HepG2 (cell line): ENCODE results near the gene B3GALNT2. TPM values are rescaled to one million over a fixed set of nuclear protein-coding genes. Genes with fewer than 3 reads are reported as not detected.

Experiments used
- GABPB1 ChIP-seq: IDR thresholded peaks from 2 replicates; pipeline ENCODE4 v1.6.1; 2016; ENCODE audit warnings: mild to moderate bottlenecking, missing genetic modification reagents, moderate library complexity, missing compliant biosample characterization
- GLI4 ChIP-seq: sonication (generic); formaldehyde crosslinking; IDR thresholded peaks from 2 replicates; pipeline ENCODE4 v1.5.1; 2020; ENCODE audit warnings: missing genetic modification reagents, mild to moderate bottlenecking, moderate library complexity, borderline replicate concordance
- MYC ChIP-seq: sonication (generic); formaldehyde crosslinking; IDR thresholded peaks from 2 replicates; pipeline ENCODE4 v1.9.0; 2021; ENCODE audit warnings: missing genetic modification reagents, borderline replicate concordance
- NFE2L1 ChIP-seq: sonication (generic); formaldehyde crosslinking; IDR thresholded peaks from 2 replicates; pipeline ENCODE4 v1.4.0; 2020; ENCODE audit warnings: missing genetic modification reagents, mild to moderate bottlenecking, borderline replicate concordance
- NR2F2 ChIP-seq: IDR thresholded peaks from 2 replicates; pipeline ENCODE4 v1.6.1; 2012; ENCODE audit warnings: low read depth, inconsistent platforms, borderline replicate concordance
- RNF2 ChIP-seq: fragments of 450-650 bp; conservative IDR thresholded peaks from 2 replicates; pipeline ENCODE4 v1.6.1; 2016; ENCODE audit warnings: low read depth
- SMAD1 ChIP-seq: sonication (generic); formaldehyde crosslinking; IDR thresholded peaks from 2 replicates; pipeline ENCODE4 v1.4.0; 2020; ENCODE audit warnings: missing genetic modification reagents, low read depth, mild to moderate bottlenecking, borderline replicate concordance
- TBL1XR1 ChIP-seq: fragments of 150-350 bp; IDR thresholded peaks from 2 replicates; pipeline ENCODE4 v1.6.1; 2014; ENCODE audit warnings: borderline replicate concordance, low read length; ENCODE audit not compliant: partially characterized antibody
- TBX3 ChIP-seq: fragments of 450-650 bp; IDR thresholded peaks from 2 replicates; pipeline ENCODE4 v1.6.1; 2017; ENCODE audit warnings: antibody characterized with exemption, mild to moderate bottlenecking, inconsistent platforms, borderline replicate concordance
- ZBTB21 ChIP-seq: sonication (generic); formaldehyde crosslinking; IDR thresholded peaks from 2 replicates; pipeline ENCODE4 v1.4.0; 2020; ENCODE audit warnings: missing genetic modification reagents
- ZNF138 ChIP-seq: sonication (generic); formaldehyde crosslinking; IDR thresholded peaks from 2 replicates; pipeline ENCODE4 v1.5.0; 2020; ENCODE audit warnings: mild to moderate bottlenecking, low read depth, missing genetic modification reagents
- ZNF337 ChIP-seq: sonication (generic); formaldehyde crosslinking; IDR thresholded peaks from 2 replicates; pipeline ENCODE4 v1.5.1; 2020; ENCODE audit warnings: missing genetic modification reagents, low read depth, mild to moderate bottlenecking, borderline replicate concordance
- ZNF547 ChIP-seq: sonication (generic); formaldehyde crosslinking; IDR thresholded peaks from 2 replicates; pipeline ENCODE4 v1.5.1; 2020; ENCODE audit warnings: mild to moderate bottlenecking, missing genetic modification reagents
- ZNF670 ChIP-seq: sonication (generic); formaldehyde crosslinking; IDR thresholded peaks from 2 replicates; pipeline ENCODE4 v1.8.0; 2022; ENCODE audit warnings: mild to moderate bottlenecking, missing genetic modification reagents, borderline replicate concordance
- ZNF777 ChIP-seq: sonication (generic); formaldehyde crosslinking; IDR thresholded peaks from 2 replicates; pipeline ENCODE4 v1.4.0; 2020; ENCODE audit warnings: missing genetic modification reagents
- polyA plus RNA-seq, 8 experiments: library from polyadenylated mRNA; depleted of rRNA in 3 of 8; stranded (reverse) in 7 of 8; unstranded in 1 of 8; fragments of >200 nt; fragmentation: Illumina TruSeq in 4 of 8; extraction: Trizol in 4 of 8; gene quantifications; 2 replicates each; pipeline versions ENCODE4 v1.2.1 to v1.2.3, GENCODE V29; 2011 to 2016; ENCODE audit warnings: low read depth in 4 of 8, missing spikeins in 1 of 8, mixed read lengths in 1 of 8; ENCODE audit not compliant: insufficient read depth in 1 of 8
- total RNA-seq, 5 experiments: library from RNA; depleted of rRNA; stranded (reverse); fragments of >200 nt; fragmentation: Illumina TruSeq; extraction: Trizol; gene quantifications; 2 replicates each; pipeline ENCODE4 v1.2.3, GENCODE V29; 2016; ENCODE audit warnings: low read depth in 1 of 5
- TF ChIP-seq, protein P1 (sequence below), 2 experiments: sonication (generic) in 1 of 2; formaldehyde crosslinking in 1 of 2; IDR thresholded peaks; 2 replicates each; pipeline versions ENCODE4 v1.4.0 to v1.6.1; 2018 to 2020; ENCODE audit warnings: missing genetic modification reagents in 2 of 2, borderline replicate concordance in 1 of 2, low read depth in 1 of 2, mild to moderate bottlenecking in 1 of 2, missing biosample characterization in 1 of 2
- TF ChIP-seq, protein P2 (sequence below): sonication (generic); formaldehyde crosslinking; IDR thresholded peaks from 2 replicates; pipeline ENCODE4 v1.5.0; 2020; ENCODE audit warnings: mild to moderate bottlenecking, missing genetic modification reagents, borderline replicate concordance

B3GALNT2 gene
- total and polyA plus RNA-seq, 2 of the 13 experiments (the other 11 are each of a cell fraction or from before 2014, with no cell fraction given), result 16.5 to 28.9 TPM

DNA sequence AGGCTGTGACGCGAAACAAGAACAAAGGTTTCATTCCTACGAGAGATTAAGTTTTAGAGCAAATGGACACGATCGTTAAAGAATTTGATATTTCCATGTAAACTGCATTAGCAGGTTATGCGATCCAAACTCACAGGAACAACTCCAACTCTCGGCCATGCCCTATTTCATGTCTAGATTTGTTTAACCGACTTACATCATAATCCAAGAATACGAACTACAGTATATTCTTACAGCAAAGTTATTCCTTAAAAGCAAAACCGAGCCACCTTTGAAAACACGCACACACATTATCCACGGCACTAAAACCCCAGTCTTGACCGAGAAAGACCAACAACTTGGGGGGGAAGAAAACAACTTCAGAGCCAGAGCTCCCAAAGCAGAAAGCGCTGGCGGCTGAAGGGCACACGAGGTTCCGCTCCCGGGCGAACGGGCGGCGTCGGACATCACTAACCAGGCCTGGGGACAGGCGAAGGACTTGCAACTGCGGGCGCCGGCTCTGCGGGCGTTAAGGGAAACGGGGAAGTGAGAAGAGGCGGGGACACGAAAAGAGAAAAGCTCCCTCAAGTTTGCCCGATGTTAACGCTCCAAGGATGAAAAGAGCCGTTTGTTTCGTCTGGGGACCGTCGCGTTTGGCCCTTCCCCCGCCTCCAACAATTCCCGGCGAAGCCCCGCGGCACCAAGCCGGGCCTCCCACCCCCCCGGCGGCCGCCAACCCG, 690 bp downstream of the B3GALNT2 start (continued):
- TF ChIP-seq ZNF138 (CRISPR knock-in tag) (no peak), ZNF337 (0 out of 2 replicates have a peak, but pooled peaks have one; percentile 12), ZNF547 (CRISPR knock-in tag) (0 out of 2 replicates have a peak, but pooled peaks have one; percentile 14), NFE2L1 (CRISPR knock-in tag) (no peak), NR2F2 (no peak), RNF2 (no peak), TBL1XR1 (no peak), GLI4 (CRISPR knock-in tag) (no peak), ZNF670 (CRISPR knock-in tag) (0 out of 2 replicates have a peak, but pooled peaks have one; percentile 20), MYC (CRISPR knock-in tag) (no peak), TBX3 (no peak), ZNF777 (CRISPR knock-in tag) (peak; percentile 65), GABPB1 (CRISPR knock-in tag) (no peak), SMAD1 (CRISPR knock-in tag) (no peak), ZBTB21 (CRISPR knock-in tag) (no peak)
- TF ChIP-seq, protein P1, sequence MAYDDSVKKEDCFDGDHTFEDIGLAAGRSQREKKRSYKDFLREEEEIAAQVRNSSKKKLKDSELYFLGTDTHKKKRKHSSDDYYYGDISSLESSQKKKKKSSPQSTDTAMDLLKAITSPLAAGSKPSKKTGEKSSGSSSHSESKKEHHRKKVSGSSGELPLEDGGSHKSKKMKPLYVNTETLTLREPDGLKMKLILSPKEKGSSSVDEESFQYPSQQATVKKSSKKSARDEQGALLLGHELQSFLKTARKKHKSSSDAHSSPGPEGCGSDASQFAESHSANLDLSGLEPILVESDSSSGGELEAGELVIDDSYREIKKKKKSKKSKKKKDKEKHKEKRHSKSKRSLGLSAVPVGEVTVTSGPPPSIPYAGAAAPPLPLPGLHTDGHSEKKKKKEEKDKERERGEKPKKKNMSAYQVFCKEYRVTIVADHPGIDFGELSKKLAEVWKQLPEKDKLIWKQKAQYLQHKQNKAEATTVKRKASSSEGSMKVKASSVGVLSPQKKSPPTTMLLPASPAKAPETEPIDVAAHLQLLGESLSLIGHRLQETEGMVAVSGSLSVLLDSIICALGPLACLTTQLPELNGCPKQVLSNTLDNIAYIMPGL (CRISPR knock-in tag; IDR thresholded peaks at IDR 0.05; ENCODE audit: borderline replicate concordance in 1 of 2, low read depth in 1 of 2), result no peak
- TF ChIP-seq, protein P2, sequence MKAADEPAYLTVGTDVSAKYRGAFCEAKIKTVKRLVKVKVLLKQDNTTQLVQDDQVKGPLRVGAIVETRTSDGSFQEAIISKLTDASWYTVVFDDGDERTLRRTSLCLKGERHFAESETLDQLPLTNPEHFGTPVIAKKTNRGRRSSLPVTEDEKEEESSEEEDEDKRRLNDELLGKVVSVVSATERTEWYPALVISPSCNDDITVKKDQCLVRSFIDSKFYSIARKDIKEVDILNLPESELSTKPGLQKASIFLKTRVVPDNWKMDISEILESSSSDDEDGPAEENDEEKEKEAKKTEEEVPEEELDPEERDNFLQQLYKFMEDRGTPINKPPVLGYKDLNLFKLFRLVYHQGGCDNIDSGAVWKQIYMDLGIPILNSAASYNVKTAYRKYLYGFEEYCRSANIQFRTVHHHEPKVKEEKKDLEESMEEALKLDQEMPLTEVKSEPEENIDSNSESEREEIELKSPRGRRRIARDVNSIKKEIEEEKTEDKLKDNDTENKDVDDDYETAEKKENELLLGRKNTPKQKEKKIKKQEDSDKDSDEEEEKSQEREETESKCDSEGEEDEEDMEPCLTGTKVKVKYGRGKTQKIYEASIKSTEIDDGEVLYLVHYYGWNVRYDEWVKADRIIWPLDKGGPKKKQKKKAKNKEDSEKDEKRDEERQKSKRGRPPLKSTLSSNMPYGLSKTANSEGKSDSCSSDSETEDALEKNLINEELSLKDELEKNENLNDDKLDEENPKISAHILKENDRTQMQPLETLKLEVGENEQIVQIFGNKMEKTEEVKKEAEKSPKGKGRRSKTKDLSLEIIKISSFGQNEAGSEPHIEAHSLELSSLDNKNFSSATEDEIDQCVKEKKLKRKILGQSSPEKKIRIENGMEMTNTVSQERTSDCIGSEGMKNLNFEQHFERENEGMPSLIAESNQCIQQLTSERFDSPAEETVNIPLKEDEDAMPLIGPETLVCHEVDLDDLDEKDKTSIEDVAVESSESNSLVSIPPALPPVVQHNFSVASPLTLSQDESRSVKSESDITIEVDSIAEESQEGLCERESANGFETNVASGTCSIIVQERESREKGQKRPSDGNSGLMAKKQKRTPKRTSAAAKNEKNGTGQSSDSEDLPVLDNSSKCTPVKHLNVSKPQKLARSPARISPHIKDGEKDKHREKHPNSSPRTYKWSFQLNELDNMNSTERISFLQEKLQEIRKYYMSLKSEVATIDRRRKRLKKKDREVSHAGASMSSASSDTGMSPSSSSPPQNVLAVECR, result no peak
